Stimulated activated CD4-positive, alpha-beta T cell treated with anti-CD3 and anti-CD28 coated beads, Interleukin-15, amount 100 ng/mL, for 48 hours (primary cell): ENCODE results near the gene ARIH2.
A peak's percentile ranks its signal among the peaks of the same experiment; 100 is the strongest.
"Not testable (repeated sequence)": the region's sequence is repeated elsewhere in the genome, so short reads cannot be mapped to it uniquely, and the experiment has no call there.

ENCODE experiments used
- DNase-seq, 2 donors: peaks; one replicate each; pipeline ENCODE4 v3.0.0-alpha.2; 2020; ENCODE audit warnings: low read depth in 2 of 2

Gene ARIH2

GRCh38 chr3:48918388-48919214, at the start of gene ARIH2:
Gene ARIH2, plus strand, starts transcription at chr3:48918842. Its CDS starts 8,717 bp downstream, at chr3:48927559.
- DNase-seq: peak; percentile 83 to 85

- no peak for DNase-seq
Observed at GRCh38 chr3:48877671-48878070, 41.0 kb upstream of the ARIH2 start.

- DNase-seq: no peak
Observed at GRCh38 chr3:48879307-48879993, 39.2 kb upstream of the ARIH2 start.

- DNase-seq: no peak
Observed at GRCh38 chr3:48879994-48880377, 38.7 kb upstream of the ARIH2 start.

GRCh38 chr3:48881006-48881405, 37.6 kb upstream of the ARIH2 start:
- DNase-seq: no peak

GRCh38 chr3:48881652-48882114, 37.0 kb upstream of the ARIH2 start:
- no peak for DNase-seq

GRCh38 chr3:48885753-48886152, 32.9 kb upstream of the ARIH2 start:
- DNase-seq: no peak

GRCh38 chr3:48891606-48892005, 27.0 kb upstream of the ARIH2 start:
- DNase-seq: no peak

- no peak for DNase-seq
Observed at GRCh38 chr3:48894516-48894915, 24.1 kb upstream of the ARIH2 start.

- no peak for DNase-seq
Observed at GRCh38 chr3:48896936-48897335, 21.7 kb upstream of the ARIH2 start.

GRCh38 chr3:48897460-48898376, 20.9 kb upstream of the ARIH2 start:
- DNase-seq: no peak

GRCh38 chr3:48898383-48899234, 20.0 kb upstream of the ARIH2 start, which contains the start of gene SLC25A20:
Gene SLC25A20, minus strand, starts transcription at chr3:48898882. Its CDS starts 88 bp downstream, at chr3:48898794.
- DNase-seq: peak; percentile 82 to 91

- no peak for DNase-seq
Observed at GRCh38 chr3:48899273-48899672, 19.4 kb upstream of the ARIH2 start.

GRCh38 chr3:48907026-48907425, 11.6 kb upstream of the ARIH2 start:
- DNase-seq: not testable (repeated sequence)

- no peak for DNase-seq
Observed at GRCh38 chr3:48915296-48915695, 3.3 kb upstream of the ARIH2 start.

GRCh38 chr3:48919215-48920138, 835 bp downstream of the ARIH2 start:
- DNase-seq: peak; percentile 43 to 58

GRCh38 chr3:48926425-48927392, 8.1 kb downstream of the ARIH2 start:
- DNase-seq: no peak

GRCh38 chr3:48927928-48928327, 9.3 kb downstream of the ARIH2 start:
- no peak for DNase-seq

- no peak for DNase-seq
Observed at GRCh38 chr3:48928679-48929078, 10.0 kb downstream of the ARIH2 start.
